Nephron progenitor cell (in vitro differentiated cells): ENCODE data around the gene OPTC.
"Not testable (repeated sequence)": the region's sequence is repeated elsewhere in the genome, so short reads cannot be mapped to it uniquely, and the experiment has no call there.

ENCODE experiments used
- DNase-seq: peaks from one replicate; pipeline ENCODE4 v3.0.0; 2021
- H3K27ac Mint-ChIP-seq: 2 replicates; pipeline ENCODE4 v1.8.0; 2021; ENCODE audit warnings: mild to moderate bottlenecking, moderate library complexity, mixed read lengths
- H3K27me3 Mint-ChIP-seq: 2 replicates; pipeline ENCODE4 v1.8.0; 2021; ENCODE audit warnings: mild to moderate bottlenecking, low read depth, mixed read lengths; ENCODE audit not compliant: poor library complexity
- H3K36me3 Mint-ChIP-seq: 2 replicates; pipeline ENCODE4 v1.8.0; 2021; ENCODE audit warnings: low read depth, mixed read lengths
- H3K4me1 Mint-ChIP-seq: 2 replicates; pipeline ENCODE4 v1.8.0; 2021; ENCODE audit warnings: mixed read lengths
- H3K4me3 Mint-ChIP-seq: 2 replicates; pipeline ENCODE4 v1.8.0; 2021; ENCODE audit warnings: mild to moderate bottlenecking, moderate library complexity, mixed read lengths
- H3K9me3 Mint-ChIP-seq: 2 replicates; pipeline ENCODE4 v1.8.0; 2021; ENCODE audit warnings: mild to moderate bottlenecking, moderate library complexity, mixed read lengths
- CTCF ChIP-seq: fragments of 200-600 bp; sonication (generic); IDR thresholded peaks from 2 replicates; pipeline ENCODE4 v1.5.0; 2021; ENCODE audit warnings: antibody characterized with exemption

OPTC gene

GRCh38 chr1:203493901-203494300 lies at the start of gene OPTC:
Gene OPTC (plus strand): TSS chr1:203494153. CDS start chr1:203496006, 1,853 bp downstream.
- H3K27me3 Mint-ChIP-seq = peaks cover 33% of the 10 kb centered on the region
- no peak within 1 kb of the TSS for H3K27ac Mint-ChIP-seq
- H3K4me1 Mint-ChIP-seq = peaks cover 36% of the 10 kb centered on the region

GRCh38 chr1:203444171-203444576 lies 49.8 kb upstream of the OPTC start:
- peaks cover 7% of the 10 kb centered on the region for H3K36me3 Mint-ChIP-seq
- no peak for DNase-seq
- no peak overlapping the region for H3K4me3 Mint-ChIP-seq
- H3K27me3 Mint-ChIP-seq = peaks cover 23% of the 10 kb centered on the region
- H3K27ac Mint-ChIP-seq = no peak overlapping the region
- H3K4me1 Mint-ChIP-seq = peaks cover 76% of the 10 kb centered on the region
- peaks cover 32% of the 10 kb centered on the region for H3K9me3 Mint-ChIP-seq
- no peak for TF ChIP-seq CTCF

More at GRCh38 chr1:203493901-203494300, at the start of gene OPTC:
- Mint-ChIP-seq H3K36me3 (no peaks in the 10 kb centered on the region), H3K9me3 (no peaks in the 10 kb centered on the region), H3K4me3 (no peak within 1 kb of the TSS)
- TF ChIP-seq CTCF = no peak
- no peak for DNase-seq

- no peak for TF ChIP-seq CTCF
- Mint-ChIP-seq H3K4me3 (no peak overlapping the region), H3K4me1 (peaks cover 72% of the 10 kb centered on the region), H3K27ac (no peak overlapping the region), H3K36me3 (peaks cover 7% of the 10 kb centered on the region), H3K27me3 (peaks cover 29% of the 10 kb centered on the region), H3K9me3 (peaks cover 32% of the 10 kb centered on the region)
- DNase-seq = no peak
Observed at GRCh38 chr1:203447151-203447550, 46.8 kb upstream of the OPTC start.

- peaks cover 32% of the 10 kb centered on the region for H3K9me3 Mint-ChIP-seq
- H3K4me1 Mint-ChIP-seq = peaks cover 71% of the 10 kb centered on the region
- H3K36me3 Mint-ChIP-seq, DNase-seq, H3K27ac Mint-ChIP-seq, H3K4me3 Mint-ChIP-seq: not testable (repeated sequence)
- peaks cover 30% of the 10 kb centered on the region for H3K27me3 Mint-ChIP-seq
Observed at GRCh38 chr1:203447598-203447997, 46.4 kb upstream of the OPTC start.

- Mint-ChIP-seq H3K27me3 (peaks cover 35% of the 10 kb centered on the region), H3K9me3 (peaks cover 32% of the 10 kb centered on the region), H3K4me1 (peaks cover 71% of the 10 kb centered on the region), H3K36me3 (peaks cover 7% of the 10 kb centered on the region), H3K27ac (peak overlapping the region; percentile 76), H3K4me3 (peak overlapping the region; percentile 58)
- TF ChIP-seq CTCF = no peak
- DNase-seq = peak; percentile 53
Observed at GRCh38 chr1:203448521-203449061, 45.4 kb upstream of the OPTC start.

GRCh38 chr1:203450001-203450400 lies 44.0 kb upstream of the OPTC start:
- no peak overlapping the region for H3K27ac Mint-ChIP-seq
- H3K9me3 Mint-ChIP-seq = peaks cover 22% of the 10 kb centered on the region
- H3K4me1 Mint-ChIP-seq = peaks cover 77% of the 10 kb centered on the region
- no peak overlapping the region for H3K4me3 Mint-ChIP-seq
- no peak for DNase-seq
- H3K27me3 Mint-ChIP-seq = peaks cover 35% of the 10 kb centered on the region
- peaks cover 3% of the 10 kb centered on the region for H3K36me3 Mint-ChIP-seq
- TF ChIP-seq CTCF = no peak
